Peyer's patch (tissue), 4 donors: ENCODE results near the gene DNAH6. TPM values are rescaled to one million over a fixed set of nuclear protein-coding genes. Genes with fewer than 3 reads are reported as not detected.

ENCODE experiments used
- DNase-seq, 3 donors: peaks; one replicate each; pipeline ENCODE4 v3.0.0-alpha.2; 2017 to 2019
- H3K27ac ChIP-seq, 4 donors: fragments of 200-600 bp; sonication (generic); one replicate each; pipeline ENCODE4 v1.5.1; 2016 to 2019
- H3K27me3 ChIP-seq, 2 donors: fragments of 200-600 bp; sonication (generic); one replicate each; pipeline ENCODE4 v1.5.1; 2019
- H3K36me3 ChIP-seq, 3 donors: fragments of 200-600 bp; sonication (generic); one replicate each; pipeline ENCODE4 v1.5.1; 2016 to 2019
- H3K4me1 ChIP-seq, 4 donors: fragments of 200-600 bp; sonication (generic); one replicate each; pipeline ENCODE4 v1.5.1; 2016 to 2019
- H3K4me3 ChIP-seq, 4 donors: fragments of 200-600 bp; sonication (generic); 1 replicate in 3 of 4; 2 replicates in 1 of 4; pipeline ENCODE4 v1.5.1; 2016 to 2019; ENCODE audit warnings: mild to moderate bottlenecking in 1 of 4
- H3K9me3 ChIP-seq, 4 donors: fragments of 200-600 bp; sonication (generic); one replicate each; pipeline ENCODE4 v1.5.1; 2016 to 2019; ENCODE audit warnings: mild to moderate bottlenecking in 1 of 4
- POLR2A ChIP-seq, 2 donors: fragments of 450-650 bp; IDR thresholded peaks; one replicate each; pipeline ENCODE4 v1.5.1; 2017; ENCODE audit warnings: antibody characterized with exemption in 2 of 2, mild to moderate bottlenecking in 2 of 2, moderate library complexity in 2 of 2
- total RNA-seq, 4 donors: library from RNA; depleted of rRNA; stranded (reverse); fragments of >200 nt; gene quantifications; one replicate each; pipeline ENCODE4 v1.1.0, GENCODE V29; 2016
- TF ChIP-seq, protein P1 (sequence below), 6 experiments: fragments of 450-650 bp in 4 of 6; fragments of 200-600 bp in 2 of 6; sonication (generic) in 1 of 6; IDR thresholded peaks; one replicate each; pipeline ENCODE4 v1.5.1; 2017 to 2019; ENCODE audit warnings: antibody characterized with exemption in 6 of 6, mild to moderate bottlenecking in 3 of 6, moderate library complexity in 1 of 6

The DNAH6 gene
- total RNA-seq, 4 donors from 2014 or later: under 0.01 to 4.2 (median 1.3) TPM

GRCh38 chr2:84559838-84560237 is 43.5 kb downstream of the DNAH6 start:
- H3K4me3 ChIP-seq: no peak overlapping the region
- DNase-seq: no peak
- H3K9me3 ChIP-seq: peaks cover 0 to 7% (median 3%) of the 10 kb centered on the region in 4 donors
- H3K4me1 ChIP-seq: no peaks in the 10 kb centered on the region
- no peak for TF ChIP-seq POLR2A (IDR thresholded peaks at IDR 0.05)
- TF ChIP-seq, protein P1, sequence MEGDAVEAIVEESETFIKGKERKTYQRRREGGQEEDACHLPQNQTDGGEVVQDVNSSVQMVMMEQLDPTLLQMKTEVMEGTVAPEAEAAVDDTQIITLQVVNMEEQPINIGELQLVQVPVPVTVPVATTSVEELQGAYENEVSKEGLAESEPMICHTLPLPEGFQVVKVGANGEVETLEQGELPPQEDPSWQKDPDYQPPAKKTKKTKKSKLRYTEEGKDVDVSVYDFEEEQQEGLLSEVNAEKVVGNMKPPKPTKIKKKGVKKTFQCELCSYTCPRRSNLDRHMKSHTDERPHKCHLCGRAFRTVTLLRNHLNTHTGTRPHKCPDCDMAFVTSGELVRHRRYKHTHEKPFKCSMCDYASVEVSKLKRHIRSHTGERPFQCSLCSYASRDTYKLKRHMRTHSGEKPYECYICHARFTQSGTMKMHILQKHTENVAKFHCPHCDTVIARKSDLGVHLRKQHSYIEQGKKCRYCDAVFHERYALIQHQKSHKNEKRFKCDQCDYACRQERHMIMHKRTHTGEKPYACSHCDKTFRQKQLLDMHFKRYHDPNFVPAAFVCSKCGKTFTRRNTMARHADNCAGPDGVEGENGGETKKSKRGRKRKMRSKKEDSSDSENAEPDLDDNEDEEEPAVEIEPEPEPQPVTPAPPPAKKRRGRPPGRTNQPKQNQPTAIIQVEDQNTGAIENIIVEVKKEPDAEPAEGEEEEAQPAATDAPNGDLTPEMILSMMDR (IDR thresholded peaks at IDR 0.05): no peak
- H3K27me3 ChIP-seq: no peaks in the 10 kb centered on the region
- H3K36me3 ChIP-seq: no peaks in the 10 kb centered on the region
- no peak overlapping the region for H3K27ac ChIP-seq

- Histone ChIP-seq H3K9me3 (no peaks in the 10 kb centered on the region), H3K27ac (no peak overlapping the region), H3K4me1 (no peaks in the 10 kb centered on the region), H3K36me3 (no peaks in the 10 kb centered on the region), H3K4me3 (no peak overlapping the region), H3K27me3 (no peaks in the 10 kb centered on the region)
- TF ChIP-seq, protein P1 (IDR thresholded peaks at IDR 0.05): no peak
- no peak for TF ChIP-seq POLR2A (IDR thresholded peaks at IDR 0.05)
- no peak for DNase-seq
Measured at GRCh38 chr2:84579661-84580060, 63.4 kb downstream of the DNAH6 start.

DNA sequence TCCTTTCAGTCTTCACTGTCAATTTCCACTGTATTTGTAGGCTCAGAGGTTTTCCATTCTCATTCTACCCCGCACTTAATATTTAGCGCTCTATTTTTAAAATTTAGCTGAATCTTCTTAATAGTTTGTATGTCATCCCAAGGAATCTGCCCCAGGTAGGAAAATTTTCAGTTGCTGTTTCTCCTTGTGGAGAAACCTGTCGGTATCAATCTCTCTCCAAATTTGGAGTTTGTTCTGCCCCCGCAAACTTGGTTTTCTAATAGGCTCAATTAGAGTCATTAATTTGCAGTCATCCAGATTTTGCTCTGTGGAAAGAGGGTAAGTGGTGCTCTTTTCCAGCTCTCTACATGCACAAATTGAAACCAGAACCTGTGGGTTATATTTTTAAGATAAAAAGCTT is 87.6 kb downstream of the DNAH6 start:
- Histone ChIP-seq H3K4me3 (no peak overlapping the region), H3K4me1 (no peaks in the 10 kb centered on the region), H3K36me3 (no peaks in the 10 kb centered on the region), H3K27me3 (no peaks in the 10 kb centered on the region), H3K9me3 (peaks cover 0 to 8% (median 0%) of the 10 kb centered on the region in 4 donors), H3K27ac (no peak overlapping the region)
- TF ChIP-seq POLR2A (IDR thresholded peaks at IDR 0.05): no peak
- TF ChIP-seq, protein P1 (IDR thresholded peaks at IDR 0.05): no peak
- DNase-seq: no peak

DNA sequence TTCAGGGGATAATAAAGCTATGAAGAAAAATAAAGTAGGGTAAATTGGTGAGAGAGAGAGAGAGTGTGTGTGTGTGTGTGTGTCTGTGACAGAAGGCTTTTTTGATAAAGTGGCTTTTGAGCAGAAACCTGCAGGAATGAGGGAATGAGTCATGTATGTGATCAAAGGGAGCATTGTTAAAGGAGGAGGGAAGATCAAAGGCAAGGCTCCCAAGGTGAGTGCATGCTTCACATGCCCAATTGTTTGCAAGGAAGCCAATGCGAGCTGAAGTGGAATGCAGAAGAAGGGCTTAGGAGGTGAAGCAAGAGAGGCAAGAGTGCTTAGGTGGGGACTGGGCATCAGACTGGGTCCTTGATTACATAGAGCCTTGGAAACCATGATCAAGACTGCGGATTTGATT is 96.8 kb downstream of the DNAH6 start:
- Histone ChIP-seq H3K36me3 (no peaks in the 10 kb centered on the region), H3K27ac (no peak overlapping the region), H3K9me3 (peaks cover 0 to 9% (median 0%) of the 10 kb centered on the region in 4 donors), H3K4me1 (no peaks in the 10 kb centered on the region), H3K27me3 (no peaks in the 10 kb centered on the region), H3K4me3 (no peak overlapping the region)
- TF ChIP-seq, protein P1 (IDR thresholded peaks at IDR 0.05): no peak
- no peak for TF ChIP-seq POLR2A (IDR thresholded peaks at IDR 0.05)
- no peak for DNase-seq

GRCh38 chr2:84619794-84620371 is 103.6 kb downstream of the DNAH6 start:
- Histone ChIP-seq H3K27me3 (no peaks in the 10 kb centered on the region), H3K27ac (peak overlapping the region in 2 of 4 donors; percentile 5 to 13), H3K9me3 (no peaks in the 10 kb centered on the region), H3K4me1 (no peaks in the 10 kb centered on the region), H3K4me3 (no peak overlapping the region), H3K36me3 (no peaks in the 10 kb centered on the region)
- no peak for DNase-seq
- no peak for TF ChIP-seq POLR2A (IDR thresholded peaks at IDR 0.05)
- TF ChIP-seq, protein P1 (IDR thresholded peaks at IDR 0.05): peak in 3 of 6 experiments; percentile 25 to 34 (median 31)

DNA sequence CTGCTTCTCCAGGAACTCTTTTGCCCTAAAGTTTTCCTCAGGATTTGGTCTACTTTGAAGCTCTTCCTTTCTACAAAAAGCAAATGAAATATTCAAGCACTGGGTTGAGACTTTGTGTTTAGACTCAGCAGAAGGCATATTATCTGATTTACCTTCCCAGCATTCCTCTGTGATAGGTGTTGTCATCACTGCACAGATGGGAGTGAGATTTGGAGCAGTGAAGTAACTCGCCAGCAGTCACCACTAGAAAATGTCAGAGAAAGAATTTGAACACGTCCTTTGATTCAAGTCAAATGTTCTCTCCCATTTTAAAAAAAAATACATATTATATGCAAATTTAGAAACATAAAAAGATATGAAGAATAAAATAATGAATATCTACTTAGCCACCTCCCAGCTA is 112.2 kb downstream of the DNAH6 start:
- no peak overlapping the region for H3K4me3 ChIP-seq
- TF ChIP-seq, protein P1 (IDR thresholded peaks at IDR 0.05): no peak
- no peak for TF ChIP-seq POLR2A (IDR thresholded peaks at IDR 0.05)

More for the DNA sequence above, 112.2 kb downstream of the DNAH6 start:
- Histone ChIP-seq H3K27me3 (no peaks in the 10 kb centered on the region), H3K9me3 (no peaks in the 10 kb centered on the region), H3K4me1 (no peaks in the 10 kb centered on the region), H3K36me3 (no peaks in the 10 kb centered on the region), H3K27ac (no peak overlapping the region)
- DNase-seq: no peak
